HUES64 (cell line): ENCODE data around the gene ZNF575.

Experiments used
- H3K27ac ChIP-seq: 2 replicates; pipeline ENCODE4 v1.7.0; 2013; ENCODE audit warnings: low read depth, low read length, inconsistent platforms
- H3K27me3 ChIP-seq: 2 replicates; pipeline ENCODE4 v1.6.1; 2013; ENCODE audit warnings: mild to moderate bottlenecking, low read length; ENCODE audit not compliant: insufficient read depth
- H3K36me3 ChIP-seq: 2 replicates; pipeline ENCODE4 v1.6.1; 2013; ENCODE audit warnings: mild to moderate bottlenecking, low read length; ENCODE audit not compliant: insufficient read depth
- H3K4me1 ChIP-seq: 2 replicates; pipeline ENCODE4 v1.6.1; 2013; ENCODE audit warnings: mild to moderate bottlenecking, low read length, moderate library complexity; ENCODE audit not compliant: insufficient read depth
- H3K4me3 ChIP-seq: 2 replicates; pipeline ENCODE4 v1.5.1; 2013; ENCODE audit warnings: mild to moderate bottlenecking, low read length, moderate library complexity
- H3K9ac ChIP-seq: 2 replicates; pipeline ENCODE4 v1.6.1; 2013; ENCODE audit warnings: mild to moderate bottlenecking, low read depth, low read length
- H3K9me3 ChIP-seq: 2 replicates; pipeline ENCODE4 v1.6.1; 2013; ENCODE audit warnings: low read depth, low read length; ENCODE audit not compliant: insufficient read depth
- WGBS: fragments of 150-250, 120-280 bp; methylation state at CpG from one replicate; pipeline ENCODE4 v1.1.7; 2013; ENCODE audit warnings: missing lambda C conversion rate; 5-methylcytosine and 5-hydroxymethylcytosine counted together

Gene ZNF575

GRCh38 chr19:43575156-43575950 lies 42.4 kb downstream of the ZNF575 start, which contains the start of the genes PINLYP and XRCC1:
Gene PINLYP (plus strand): TSS chr19:43575801. CDS start chr19:43577192, 1,391 bp downstream.
Gene XRCC1 (minus strand): TSS chr19:43575527. CDS start chr19:43575458, 69 bp downstream.
- Histone ChIP-seq H3K4me1 (peaks cover 10% of the 10 kb centered on the region; the same call in 1 of the 2 replicates), H3K27me3 (no peaks in the 10 kb centered on the region), H3K9me3 (no peaks in the 10 kb centered on the region), H3K4me3 (peak within 1 kb of the TSS; percentile 90), H3K9ac (peak within 1 kb of the TSS; percentile 87), H3K36me3 (peaks cover 23% of the 10 kb centered on the region; the same call in 1 of the 2 replicates), H3K27ac (peak within 1 kb of the TSS; percentile 72)
- WGBS: under 1% methylated on average over 50 of the region's 51 CpGs

- peaks cover 23% of the 10 kb centered on the region; the same call in 1 of the 2 replicates for H3K36me3 ChIP-seq
- H3K4me1 ChIP-seq: peaks cover 10% of the 10 kb centered on the region; the same call in 1 of the 2 replicates
- no peaks in the 10 kb centered on the region for H3K9me3 ChIP-seq
- peak overlapping the region; percentile 62 for H3K9ac ChIP-seq
- 84% methylated on average over 37 of the region's 37 CpGs for WGBS
- no peaks in the 10 kb centered on the region for H3K27me3 ChIP-seq
- peak overlapping the region; percentile 60; the same call in 1 of the 2 replicates for H3K27ac ChIP-seq
- H3K4me3 ChIP-seq: peak overlapping the region; percentile 90
Observed at GRCh38 chr19:43575955-43576878, 43.2 kb downstream of the ZNF575 start.

DNA sequence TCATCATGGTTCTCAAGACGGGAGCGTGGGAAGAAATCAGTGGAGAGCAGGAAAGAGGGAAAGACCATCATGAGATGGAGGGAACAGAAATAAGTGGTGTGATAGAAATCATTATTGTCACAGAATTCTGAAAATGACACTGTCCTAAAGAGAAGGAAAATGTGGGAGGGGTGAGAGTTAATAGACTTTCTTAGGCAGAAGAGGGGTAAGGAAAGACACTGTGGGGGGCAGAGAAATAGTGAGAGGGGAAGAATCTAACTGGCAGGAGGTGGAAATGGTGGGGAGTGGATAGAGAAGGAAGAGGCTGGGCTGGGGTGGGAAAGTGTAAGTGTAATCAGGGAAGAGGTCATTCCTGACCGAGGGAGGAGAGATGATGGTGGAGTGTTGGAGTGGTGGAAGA lies 45.8 kb downstream of the ZNF575 start:
- H3K9ac ChIP-seq: no peak overlapping the region
- peaks cover 10% of the 10 kb centered on the region; the same call in 1 of the 2 replicates for H3K4me1 ChIP-seq

DNA sequence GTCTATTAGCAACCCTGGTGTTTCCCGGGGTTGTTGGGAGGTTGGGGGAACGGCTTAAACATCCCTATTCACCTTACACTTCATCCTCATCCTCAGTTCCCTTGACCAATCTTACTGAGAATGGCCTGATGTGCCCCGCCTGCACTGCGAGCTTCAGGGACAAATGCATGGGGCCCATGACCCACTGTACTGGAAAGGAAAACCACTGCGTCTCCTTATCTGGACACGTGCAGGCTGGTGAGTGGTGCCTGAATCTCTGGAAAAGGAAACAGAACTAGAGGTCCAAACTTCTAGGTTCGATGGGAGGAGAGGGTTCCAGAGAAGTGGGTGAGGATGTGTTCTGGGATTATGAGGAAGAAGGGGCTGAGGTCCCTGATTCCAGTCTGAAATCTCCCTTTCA lies 48.5 kb downstream of the ZNF575 start:
- WGBS: 76% methylated on average over 7 of the region's 7 CpGs
- no peaks in the 10 kb centered on the region for H3K27me3 ChIP-seq
- peak overlapping the region; percentile 25; the same call in 1 of the 2 replicates for H3K4me3 ChIP-seq
- H3K36me3 ChIP-seq: peaks cover 7% of the 10 kb centered on the region
- H3K27ac ChIP-seq: no peak overlapping the region
- H3K4me1 ChIP-seq: no peaks in the 10 kb centered on the region
- H3K9ac ChIP-seq: no peak overlapping the region
- no peaks in the 10 kb centered on the region for H3K9me3 ChIP-seq

More for the DNA sequence above, 45.8 kb downstream of the ZNF575 start:
- 93% methylated on average over 3 of the region's 3 CpGs for WGBS
- no peaks in the 10 kb centered on the region for H3K27me3 ChIP-seq
- peaks cover 1% of the 10 kb centered on the region; the same call in 1 of the 2 replicates for H3K36me3 ChIP-seq
- no peaks in the 10 kb centered on the region for H3K9me3 ChIP-seq
- H3K4me3 ChIP-seq: no peak overlapping the region
- H3K27ac ChIP-seq: no peak overlapping the region

DNA sequence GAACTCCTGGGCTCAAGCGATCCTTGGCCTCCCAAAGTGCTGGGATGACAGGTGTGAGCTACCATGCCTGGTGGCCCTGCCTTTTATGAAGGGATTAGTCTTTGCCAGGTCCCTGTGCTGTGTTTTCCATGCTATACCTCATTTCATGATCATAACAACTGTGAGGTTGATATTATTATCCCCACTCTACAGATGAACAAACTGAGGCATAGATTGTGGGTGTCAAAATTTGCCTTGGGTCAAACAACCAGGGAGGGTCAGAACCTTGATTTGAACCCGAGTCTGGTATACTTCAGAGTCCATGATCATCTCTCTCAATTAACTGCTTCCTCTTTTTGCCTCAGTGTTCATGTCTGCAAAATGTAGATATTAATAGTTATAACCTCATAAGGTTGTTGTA lies 49.5 kb downstream of the ZNF575 start:
- no peak overlapping the region for H3K27ac ChIP-seq
- 100% methylated on average over 2 of the region's 2 CpGs for WGBS
- H3K36me3 ChIP-seq: peaks cover 11% of the 10 kb centered on the region
- no peaks in the 10 kb centered on the region for H3K4me1 ChIP-seq
- no peak overlapping the region for H3K4me3 ChIP-seq
- no peaks in the 10 kb centered on the region for H3K9me3 ChIP-seq
- no peaks in the 10 kb centered on the region for H3K27me3 ChIP-seq
- H3K9ac ChIP-seq: no peak overlapping the region

DNA sequence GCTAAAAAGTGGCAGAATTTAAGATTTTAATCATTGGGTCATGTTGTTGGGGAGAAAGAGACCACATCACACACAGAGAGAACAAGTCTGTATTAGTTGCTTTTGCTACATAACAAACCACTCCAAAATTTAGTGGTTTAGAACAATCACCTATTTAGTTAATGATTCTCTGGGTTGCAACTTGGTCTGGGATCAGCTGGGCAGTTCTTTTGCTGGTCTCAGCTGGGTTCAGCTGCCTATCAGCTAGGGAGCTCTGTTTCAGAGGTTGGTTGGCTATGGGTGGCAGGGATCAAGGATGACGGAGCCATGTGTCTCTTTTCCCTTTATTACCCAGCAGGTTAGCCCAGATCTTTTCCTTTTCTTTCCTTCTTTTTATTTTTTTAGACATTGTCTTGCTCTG lies 51.5 kb downstream of the ZNF575 start:
- no peak overlapping the region for H3K27ac ChIP-seq
- WGBS: 95% methylated on average over 1 of the region's 1 CpG

More for the DNA sequence above, 51.5 kb downstream of the ZNF575 start:
- no peak overlapping the region for H3K9ac ChIP-seq
- no peaks in the 10 kb centered on the region for H3K27me3 ChIP-seq
- no peaks in the 10 kb centered on the region for H3K4me1 ChIP-seq
- no peak overlapping the region for H3K4me3 ChIP-seq
- no peaks in the 10 kb centered on the region for H3K9me3 ChIP-seq
- peaks cover 18% of the 10 kb centered on the region for H3K36me3 ChIP-seq
